Lung (tissue), 12 donors: ENCODE measurements around the gene TGFB2. TPM values are rescaled to one million over a fixed set of nuclear protein-coding genes. Genes with fewer than 3 reads are reported as not detected.
A peak's percentile ranks its signal among the peaks of the same experiment; 100 is the strongest.

Experiments
- ATAC-seq: fragments of 200-7000 bp; cut with Tn5 transposase; one replicate; pipeline ENCODE4 v1.9.1; 2020; ENCODE audit warnings: moderate number of reproducible peaks; ENCODE audit not compliant: insufficient read depth, low FRiP score
- DNase-seq, 3 donors: peaks; one replicate each; pipeline ENCODE4 v3.0.0-alpha.2; 2013 to 2017
- H3K27ac ChIP-seq, 2 donors: one replicate each; pipeline ENCODE4 v1.5.1; 2013; ENCODE audit warnings: mild to moderate bottlenecking in 2 of 2, moderate library complexity in 2 of 2, control low read depth in 1 of 2, inconsistent platforms in 1 of 2, low read depth in 1 of 2, low read length in 1 of 2
- H3K27me3 ChIP-seq, 3 donors: one replicate each; pipeline ENCODE4 v1.5.1; 2013; ENCODE audit warnings: low read length in 2 of 3; ENCODE audit not compliant: control insufficient read depth in 3 of 3, insufficient read depth in 3 of 3
- H3K36me3 ChIP-seq, 4 donors: one replicate each; pipeline ENCODE4 v1.5.1; 2013; ENCODE audit warnings: low read length in 4 of 4, mild to moderate bottlenecking in 1 of 4, moderate library complexity in 1 of 4; ENCODE audit not compliant: control insufficient read depth in 4 of 4, insufficient read depth in 4 of 4
- H3K4me1 ChIP-seq, 5 donors: one replicate each; pipeline ENCODE4 v1.5.1; 2013; ENCODE audit warnings: low read length in 5 of 5, mild to moderate bottlenecking in 2 of 5, moderate library complexity in 1 of 5; ENCODE audit not compliant: control insufficient read depth in 5 of 5, insufficient read depth in 5 of 5
- H3K4me3 ChIP-seq: one replicate; pipeline ENCODE4 v1.5.1; 2013; ENCODE audit warnings: mild to moderate bottlenecking, control low read depth, moderate library complexity
- H3K9ac ChIP-seq, 2 donors: one replicate each; pipeline ENCODE4 v1.5.1; 2013; ENCODE audit warnings: low read length in 2 of 2, control low read depth in 1 of 2; ENCODE audit not compliant: insufficient read depth in 1 of 2
- H3K9me3 ChIP-seq, 4 donors: one replicate each; pipeline ENCODE4 v1.5.1; 2013; ENCODE audit warnings: low read length in 3 of 4, mild to moderate bottlenecking in 1 of 4, moderate library complexity in 1 of 4; ENCODE audit not compliant: control insufficient read depth in 4 of 4, insufficient read depth in 3 of 4
- CTCF ChIP-seq: IDR thresholded peaks from 2 replicates; pipeline ENCODE4 v1.5.1; 2012; ENCODE audit warnings: mild to moderate bottlenecking; ENCODE audit errors: control extremely low read depth, extremely low read depth
- WGBS, 2 donors: extraction: QIAGEN DNeasy Blood & Tissue Kit; methylation state at CpG; one replicate each; pipeline ENCODE4 v1.1.7; 2013; 5-methylcytosine and 5-hydroxymethylcytosine counted together
- polyA plus RNA-seq, 2 donors: library from polyadenylated mRNA; stranded (reverse); fragments of 200-250 nt; gene quantifications; one replicate each; pipeline ENCODE4 v1.2.1, GENCODE V29; 2013
- total RNA-seq, 2 donors: library from RNA; depleted of rRNA in 1 of 2; stranded (reverse); fragments of >200 nt in 1 of 2; gene quantifications; one replicate each; pipeline ENCODE4 v1.2.1, GENCODE V29; 2014 to 2021
- donor health status: control.
- donor health status: control.
- donor health status: Bipolar disorder and iron deficiency.
- donor health status: healthy.
- donor health status: DM: yes; HTN: yes; CAD: no.

The TGFB2 gene
- total and polyA plus RNA-seq, 4 donors: 1.9 to 53.7 (median 3.8) TPM

DNA sequence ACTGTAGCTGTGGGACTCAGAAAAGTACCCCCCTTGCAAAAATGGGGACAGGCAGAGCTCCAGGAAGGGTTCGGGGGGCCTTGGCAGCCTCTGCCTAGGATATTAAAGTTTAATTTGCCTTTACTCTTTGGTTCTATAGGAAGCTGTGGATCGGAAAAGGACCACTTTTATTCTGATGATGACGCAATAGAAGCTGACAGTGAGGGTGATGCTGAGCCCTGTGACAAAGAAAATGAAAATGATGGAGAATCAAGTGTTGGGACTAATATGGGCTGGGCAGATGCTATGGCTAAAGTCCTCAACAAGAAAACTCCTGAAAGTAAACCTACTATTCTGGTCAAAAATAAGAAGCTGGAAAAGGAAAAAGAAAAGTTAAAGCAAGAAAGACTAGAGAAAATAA lies 43.0 kb upstream of the TGFB2 start:
- Histone ChIP-seq H3K9ac (no peak overlapping the region), H3K9me3 (peaks cover 0 to 2% (median 0%) of the 10 kb centered on the region in 4 donors), H3K27me3 (no peaks in the 10 kb centered on the region), H3K4me1 (peaks cover 3 to 21% (median 4%) of the 10 kb centered on the region in 5 donors), H3K36me3 (peaks cover 0 to 8% (median 3%) of the 10 kb centered on the region in 4 donors), H3K27ac (no peak overlapping the region), H3K4me3 (no peak overlapping the region)
- WGBS, 2 donors: 75 to 80% methylated on average over 3 of the region's 3 CpGs
- no peak for DNase-seq
- ATAC-seq: no peak
- no peak for TF ChIP-seq CTCF

- H3K27ac ChIP-seq: no peak overlapping the region
- DNase-seq (no peak), ATAC-seq (no peak)
- H3K27me3 ChIP-seq: no peaks in the 10 kb centered on the region
- H3K4me1 ChIP-seq: peaks cover 3 to 21% (median 4%) of the 10 kb centered on the region in 5 donors
- H3K4me3 ChIP-seq: no peak overlapping the region
- peaks cover 0 to 8% (median 5%) of the 10 kb centered on the region in 4 donors for H3K36me3 ChIP-seq
- H3K9ac ChIP-seq: no peak overlapping the region
- TF ChIP-seq CTCF: no peak
- peaks cover 0 to 2% (median 0%) of the 10 kb centered on the region in 4 donors for H3K9me3 ChIP-seq
These were observed 41.8 kb upstream of the TGFB2 start for GRCh38 chr1:218303176-218303879.

GRCh38 chr1:218304281-218305039 lies 40.7 kb upstream of the TGFB2 start:
- no peak overlapping the region for H3K4me3 ChIP-seq
- DNase-seq: peak; percentile 68 to 76 (median 70)

More at GRCh38 chr1:218304281-218305039, 40.7 kb upstream of the TGFB2 start:
- Histone ChIP-seq H3K4me1 (peaks cover 3 to 13% (median 4%) of the 10 kb centered on the region in 5 donors), H3K36me3 (peaks cover 0 to 8% (median 5%) of the 10 kb centered on the region in 4 donors), H3K9ac (no peak overlapping the region), H3K9me3 (peaks cover 0 to 2% (median 0%) of the 10 kb centered on the region in 4 donors), H3K27me3 (no peaks in the 10 kb centered on the region), H3K27ac (peak overlapping the region in 1 of 2 donors; percentile 64)
- ATAC-seq: no peak
- TF ChIP-seq CTCF: no peak
- 54 to 69% methylated on average over 8 of the region's 8 CpGs for WGBS, 2 donors
